Measurements from ENCODE around the gene GLI3. TPM values are rescaled to one million over a fixed set of nuclear protein-coding genes. Genes with fewer than 3 reads are reported as not detected.
A peak's percentile ranks its signal among the peaks of the same experiment; 100 is the strongest.

Gene GLI3
- total and polyA plus RNA-seq, 10 of the 15 experiments (the other 5 are each of a cell fraction or from before 2014, with no cell fraction given) = 0.01 TPM; not detected in 8

DNA sequence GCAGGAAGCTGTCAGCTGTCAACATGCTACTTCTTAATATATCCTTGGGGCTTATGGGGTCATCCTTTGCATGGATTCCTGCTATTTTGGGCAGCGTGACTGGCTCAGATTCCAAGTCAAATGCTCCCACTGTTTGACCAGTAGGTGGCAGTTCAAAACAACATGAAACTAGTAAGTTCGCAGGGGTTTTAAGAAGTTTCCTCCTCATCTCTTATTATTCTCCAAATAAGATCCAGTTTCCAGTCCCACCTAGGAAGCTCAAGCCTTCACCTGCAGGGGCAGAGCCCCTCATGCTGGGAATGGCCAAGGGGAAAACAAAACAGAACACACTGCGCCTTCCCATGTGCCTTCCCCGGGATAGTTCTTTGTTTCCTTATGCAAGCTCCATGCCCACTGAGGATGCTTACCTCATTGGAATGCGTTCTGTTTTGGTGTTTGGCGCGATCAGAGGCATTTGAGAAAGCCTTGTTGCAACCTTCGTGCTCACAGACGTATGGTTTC lies 259.8 kb downstream of the GLI3 start:
- RAD21 ChIA-PET (ENCODE audit: unreplicated experiment) = interaction anchor here (1.0 to 3.6 kb wide), 7 partner anchors 34 to 1862 kb away, joined by 3 to 12 read pairs (median 4); no protein-coding TSS in a partner anchor
- no peaks in the 10 kb centered on the region; a peak in 1 of 4 replicates for H3K27me3 ChIP-seq (replicated peaks in 1 of 2; ENCODE audit: control insufficient read depth in 2 of 2, insufficient read depth in 2 of 2, low read length in 1 of 2)
- TF ChIP-seq, protein P1, sequence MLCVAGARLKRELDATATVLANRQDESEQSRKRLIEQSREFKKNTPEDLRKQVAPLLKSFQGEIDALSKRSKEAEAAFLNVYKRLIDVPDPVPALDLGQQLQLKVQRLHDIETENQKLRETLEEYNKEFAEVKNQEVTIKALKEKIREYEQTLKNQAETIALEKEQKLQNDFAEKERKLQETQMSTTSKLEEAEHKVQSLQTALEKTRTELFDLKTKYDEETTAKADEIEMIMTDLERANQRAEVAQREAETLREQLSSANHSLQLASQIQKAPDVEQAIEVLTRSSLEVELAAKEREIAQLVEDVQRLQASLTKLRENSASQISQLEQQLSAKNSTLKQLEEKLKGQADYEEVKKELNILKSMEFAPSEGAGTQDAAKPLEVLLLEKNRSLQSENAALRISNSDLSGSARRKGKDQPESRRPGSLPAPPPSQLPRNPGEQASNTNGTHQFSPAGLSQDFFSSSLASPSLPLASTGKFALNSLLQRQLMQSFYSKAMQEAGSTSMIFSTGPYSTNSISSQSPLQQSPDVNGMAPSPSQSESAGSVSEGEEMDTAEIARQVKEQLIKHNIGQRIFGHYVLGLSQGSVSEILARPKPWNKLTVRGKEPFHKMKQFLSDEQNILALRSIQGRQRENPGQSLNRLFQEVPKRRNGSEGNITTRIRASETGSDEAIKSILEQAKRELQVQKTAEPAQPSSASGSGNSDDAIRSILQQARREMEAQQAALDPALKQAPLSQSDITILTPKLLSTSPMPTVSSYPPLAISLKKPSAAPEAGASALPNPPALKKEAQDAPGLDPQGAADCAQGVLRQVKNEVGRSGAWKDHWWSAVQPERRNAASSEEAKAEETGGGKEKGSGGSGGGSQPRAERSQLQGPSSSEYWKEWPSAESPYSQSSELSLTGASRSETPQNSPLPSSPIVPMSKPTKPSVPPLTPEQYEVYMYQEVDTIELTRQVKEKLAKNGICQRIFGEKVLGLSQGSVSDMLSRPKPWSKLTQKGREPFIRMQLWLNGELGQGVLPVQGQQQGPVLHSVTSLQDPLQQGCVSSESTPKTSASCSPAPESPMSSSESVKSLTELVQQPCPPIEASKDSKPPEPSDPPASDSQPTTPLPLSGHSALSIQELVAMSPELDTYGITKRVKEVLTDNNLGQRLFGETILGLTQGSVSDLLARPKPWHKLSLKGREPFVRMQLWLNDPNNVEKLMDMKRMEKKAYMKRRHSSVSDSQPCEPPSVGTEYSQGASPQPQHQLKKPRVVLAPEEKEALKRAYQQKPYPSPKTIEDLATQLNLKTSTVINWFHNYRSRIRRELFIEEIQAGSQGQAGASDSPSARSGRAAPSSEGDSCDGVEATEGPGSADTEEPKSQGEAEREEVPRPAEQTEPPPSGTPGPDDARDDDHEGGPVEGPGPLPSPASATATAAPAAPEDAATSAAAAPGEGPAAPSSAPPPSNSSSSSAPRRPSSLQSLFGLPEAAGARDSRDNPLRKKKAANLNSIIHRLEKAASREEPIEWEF (IDR thresholded peaks at IDR 0.05; ENCODE audit: insufficient replicate concordance, low read depth, low read length) = no peak
- TF ChIP-seq SMC3 (IDR thresholded peaks at IDR 0.05; ENCODE audit: borderline replicate concordance, low read length) (peak; percentile 49; the same call in 1 of the 2 replicates), RAD21 (IDR thresholded peaks at IDR 0.05; ENCODE audit: insufficient read depth, low read depth, low read length) (peak; percentile 54), CTCF (IDR thresholded peaks at IDR 0.05 in 2 of 3, conservative IDR thresholded peaks at IDR 0.05 in 1 of 3; ENCODE audit: control insufficient read depth in 2 of 3, extremely low read depth in 1 of 3, insufficient read depth in 1 of 3, low read depth in 3 of 3, low read length in 3 of 3) (peak; percentile 49 to 59 (median 58); a peak in 5 of 6 replicates)

More for the DNA sequence above, 259.8 kb downstream of the GLI3 start:
- Histone ChIP-seq H3K27ac (ENCODE audit: control insufficient read depth, insufficient read depth) (no peak overlapping the region), H3K36me3 (ENCODE audit: control insufficient read depth in 2 of 2, insufficient read depth in 2 of 2, low read length in 1 of 2) (no peaks in the 10 kb centered on the region), H4K20me1 (ENCODE audit: control insufficient read depth, insufficient read depth) (no peaks in the 10 kb centered on the region), H3K4me1 (ENCODE audit: control insufficient read depth, insufficient read depth, low read length) (no peaks in the 10 kb centered on the region), H2AFZ (ENCODE audit: control insufficient read depth, low read depth, low read length) (no peak overlapping the region), H3K9me3 (replicated peaks; ENCODE audit: control insufficient read depth, insufficient read depth, low read length) (no peaks in the 10 kb centered on the region), H3K4me3 (no peak overlapping the region), H3K4me2 (ENCODE audit: control insufficient read depth, insufficient read depth) (no peak overlapping the region), H3K79me2 (ENCODE audit: control insufficient read depth, insufficient read depth, low read length) (no peaks in the 10 kb centered on the region), H3K9ac (ENCODE audit: control insufficient read depth, insufficient read depth, low read length) (no peak overlapping the region)
- intact Hi-C loops (cut with micrococcal nuclease; ENCODE audit: unreplicated experiment) (loop anchor here (5.0 kb wide), 1 partner anchor 865 kb away; no protein-coding TSS in a partner anchor), in situ Hi-C loops (cut with MboI) (loop anchor here (10.0 kb wide), 1 partner anchor 868 kb away; no protein-coding TSS in a partner anchor)
- WGBS (ENCODE audit: insufficient coverage, insufficient replicate concordance, low lambda C conversion rate, missing lambda C conversion rate) = 16% methylated on average over 9 of the region's 9 CpGs
- CTCF ChIA-PET = interaction anchor here (0.6 to 6.6 kb wide), 23 partner anchors 13 to 1478 kb away, joined by 3 to 89 read pairs (median 4); no protein-coding TSS in a partner anchor
- FAIRE-seq (no peak), ATAC-seq (0 out of 3 replicates have a peak, but pooled peaks have one; percentile 31), DNase-seq (ENCODE audit: low read depth, low spot score) (no peak)
- SMC1A ChIA-PET (ENCODE audit: uncharacterized antibody, unreplicated experiment) = interaction anchor here (0.6 to 2.8 kb wide), 6 partner anchors 14 to 901 kb away, joined by 3 to 20 read pairs (median 9); no protein-coding TSS in a partner anchor
- POLR2A ChIA-PET = no interaction called here
- no TSS peak for BruUV-seq (replicated peaks)

Data from GM12878 (cell line).